Effector CD4-positive, alpha-beta T cell (primary cell): ENCODE measurements around the gene PDZD2.
"Not testable (repeated sequence)": the region's sequence is repeated elsewhere in the genome, so short reads cannot be mapped to it uniquely, and the experiment has no call there.

ENCODE experiments used
- DNase-seq: peaks from one replicate; pipeline ENCODE4 v3.0.0-alpha.2; 2020

PDZD2 gene

DNA sequence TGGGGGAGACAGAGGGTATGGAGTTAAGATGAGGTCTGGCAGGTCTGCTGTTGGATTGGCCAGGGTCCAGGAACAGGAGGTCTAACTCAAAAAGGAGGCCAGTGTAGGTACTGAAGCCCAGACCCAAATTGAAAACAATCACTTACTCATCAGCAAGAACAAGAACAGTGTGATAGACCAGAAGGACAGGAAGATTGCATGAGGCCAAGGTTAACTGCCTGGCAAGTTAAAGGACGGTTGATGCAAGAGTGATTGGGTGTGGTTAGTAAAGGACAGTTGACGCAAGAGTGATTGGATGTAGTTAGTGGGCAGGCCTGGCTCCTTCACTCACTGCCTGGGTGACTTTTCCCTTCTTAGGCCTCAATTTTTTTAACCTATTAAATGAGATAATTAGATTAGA lies 132.6 kb downstream of the PDZD2 start:
- DNase-seq, result no peak

DNA sequence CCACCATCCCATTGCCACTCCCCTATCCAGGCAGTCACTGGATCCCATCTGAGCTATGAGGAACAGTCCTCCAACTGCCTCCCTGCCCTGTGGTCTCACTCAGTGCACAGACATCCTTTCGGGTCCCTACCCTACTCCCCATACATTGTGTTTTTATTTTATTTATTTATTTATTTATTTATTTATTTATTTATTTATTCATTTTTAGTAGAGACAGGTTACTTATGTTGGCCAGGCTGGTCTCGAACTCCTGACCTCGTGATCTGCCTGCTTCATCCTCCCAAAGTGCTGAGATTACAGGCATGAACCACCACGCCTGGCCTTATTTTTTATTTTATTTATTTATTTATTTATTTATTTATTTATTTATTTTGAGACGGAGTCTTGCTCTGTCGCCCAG lies 137.4 kb downstream of the PDZD2 start:
- not testable (repeated sequence) for DNase-seq

DNA sequence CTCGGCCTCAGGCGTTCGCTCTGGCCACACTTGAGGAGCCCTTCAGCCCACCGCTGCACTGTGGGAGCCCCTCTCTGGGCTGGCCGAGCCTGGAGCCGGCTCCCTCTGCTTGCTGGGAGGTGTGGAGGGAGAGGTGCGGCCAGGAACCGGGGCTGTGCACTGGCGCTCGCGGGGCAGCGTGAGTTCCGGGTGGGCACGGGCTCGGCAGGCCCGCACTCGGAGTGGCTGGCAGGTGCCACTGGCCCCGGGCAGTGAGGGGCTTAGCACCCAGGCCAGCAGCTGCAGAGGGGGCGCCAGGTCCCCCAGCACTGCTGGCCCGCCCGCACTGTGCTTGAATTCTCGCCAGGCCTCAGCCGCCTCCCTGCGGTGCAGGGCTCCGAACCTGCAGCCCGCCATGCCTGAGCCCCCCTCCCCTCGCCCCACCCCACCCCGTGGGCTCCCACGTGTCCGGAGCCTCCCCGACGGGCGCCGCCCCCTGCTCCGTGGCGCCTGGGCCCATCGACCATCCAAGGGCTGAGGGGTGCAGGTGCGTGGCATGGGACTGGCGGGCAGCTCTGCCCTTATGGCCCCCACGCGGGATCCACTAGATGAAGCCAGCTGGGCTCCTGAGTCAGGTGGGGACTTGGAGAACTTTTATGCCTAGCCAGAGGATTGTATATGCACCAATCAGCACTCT lies 138.2 kb downstream of the PDZD2 start:
- DNase-seq, result no peak

DNA sequence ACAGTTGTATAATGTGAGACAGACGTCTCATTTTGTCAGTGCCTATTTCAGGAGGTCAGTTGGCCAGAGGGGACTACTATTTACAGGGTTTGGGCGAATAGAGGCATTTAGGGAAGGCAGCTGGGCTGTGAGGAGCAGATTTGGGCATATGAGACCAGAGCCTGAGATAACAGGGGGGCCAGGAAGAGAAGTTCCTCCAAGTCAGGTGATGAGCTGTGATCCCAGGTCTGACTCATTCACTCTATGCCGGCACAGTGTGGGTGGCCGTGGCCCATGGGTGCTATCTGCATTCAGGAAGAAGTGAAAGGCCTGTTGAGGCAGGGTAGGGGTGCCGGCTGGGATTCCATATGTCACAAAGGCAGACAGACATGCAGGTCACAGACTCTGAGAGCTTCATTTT lies 142.8 kb downstream of the PDZD2 start:
- DNase-seq, result no peak

DNA sequence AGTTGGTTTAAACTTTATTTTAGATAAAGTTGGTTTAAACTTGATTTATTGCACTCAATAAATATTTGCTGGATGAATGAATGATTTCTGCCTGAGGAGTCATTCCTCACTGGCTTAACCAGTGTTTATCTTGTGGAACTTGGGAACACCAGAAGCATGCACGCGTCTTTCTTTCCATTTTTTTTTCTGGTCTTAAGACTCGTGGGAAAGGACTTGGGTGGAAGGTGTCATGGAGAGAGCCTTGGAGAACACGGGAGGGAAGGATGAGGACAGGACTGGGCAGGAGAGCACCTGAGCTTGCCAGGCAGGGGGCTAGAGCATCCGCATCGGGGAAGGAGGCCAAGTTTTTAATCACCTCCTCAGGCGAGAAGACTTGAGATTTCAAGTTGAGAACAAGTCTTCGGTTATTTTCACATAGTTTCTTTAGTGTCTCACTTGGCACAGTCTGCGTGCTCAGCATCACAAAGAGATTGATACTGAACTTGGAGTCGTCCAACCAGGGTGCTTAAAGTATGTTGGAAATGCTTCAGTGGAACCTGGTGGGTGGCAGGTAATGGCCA lies 144.2 kb downstream of the PDZD2 start:
- no peak for DNase-seq

DNA sequence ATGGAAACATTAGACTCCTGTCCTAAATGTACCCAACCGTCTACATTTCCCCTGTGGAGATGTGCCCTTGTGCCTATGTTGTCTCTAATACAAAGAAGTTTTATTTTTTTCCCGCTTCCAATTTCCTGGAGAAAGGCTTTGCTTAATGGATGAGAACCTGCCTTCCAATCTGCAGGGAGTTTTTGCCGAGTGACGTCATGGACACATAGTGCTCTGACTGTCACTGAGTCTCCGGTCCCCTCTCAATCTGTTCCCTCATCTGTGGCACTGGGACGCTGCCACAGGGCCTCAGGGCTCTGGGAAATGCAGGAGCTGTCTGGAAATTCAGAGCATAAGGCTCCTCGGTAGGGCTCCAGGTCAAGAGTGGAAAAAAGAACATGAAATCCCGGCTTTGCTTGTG lies 144.8 kb downstream of the PDZD2 start:
- DNase-seq, result no peak

DNA sequence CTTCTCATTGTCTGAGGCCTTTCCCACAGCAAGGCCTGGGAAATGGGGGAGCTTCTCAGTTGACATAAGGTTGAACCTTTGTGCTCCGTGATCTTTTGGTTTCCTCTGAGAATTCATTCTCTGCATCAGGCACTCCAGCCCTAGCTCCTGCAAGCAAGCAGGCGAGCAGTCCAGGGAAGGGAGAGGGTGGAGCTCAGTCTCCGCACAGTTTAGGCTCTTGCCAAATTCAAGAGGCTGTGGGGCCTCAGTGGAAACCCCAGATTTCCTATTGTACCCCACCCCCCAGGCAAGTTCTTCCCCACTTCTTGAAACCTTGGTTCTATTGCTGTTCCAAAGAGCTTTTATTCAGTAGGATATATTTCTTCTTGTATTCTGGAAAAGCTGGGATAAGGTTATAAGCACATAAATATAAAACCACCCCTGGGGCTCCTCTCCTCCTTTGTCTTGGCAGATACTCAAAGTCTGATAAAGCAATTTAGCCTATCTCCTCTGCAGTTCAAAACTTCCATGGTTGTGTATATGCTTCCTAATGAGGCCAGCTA lies 147.2 kb downstream of the PDZD2 start:
- DNase-seq, result no peak

DNA sequence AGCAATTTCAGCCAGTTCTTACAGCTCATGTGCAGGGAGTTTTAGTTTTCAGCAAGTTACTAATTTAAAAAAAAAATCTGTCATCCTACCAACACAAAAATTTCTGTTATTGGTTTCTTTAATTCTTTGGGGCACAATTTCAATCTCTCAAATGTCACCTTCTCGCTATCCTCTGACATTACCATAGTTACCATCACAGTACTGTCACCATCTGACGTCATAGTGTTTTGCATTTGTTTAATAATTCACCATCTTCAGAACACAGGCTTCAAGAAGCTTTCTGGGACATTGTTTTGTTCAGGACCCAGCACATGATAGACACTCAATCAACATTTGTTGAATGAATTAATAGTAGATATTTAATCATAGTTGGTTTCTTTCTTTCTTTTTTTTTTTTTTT lies 155.1 kb downstream of the PDZD2 start:
- no peak for DNase-seq

GRCh38 chr5:31798168-31798567 lies 159.2 kb downstream of the PDZD2 start:
- no peak for DNase-seq

DNA sequence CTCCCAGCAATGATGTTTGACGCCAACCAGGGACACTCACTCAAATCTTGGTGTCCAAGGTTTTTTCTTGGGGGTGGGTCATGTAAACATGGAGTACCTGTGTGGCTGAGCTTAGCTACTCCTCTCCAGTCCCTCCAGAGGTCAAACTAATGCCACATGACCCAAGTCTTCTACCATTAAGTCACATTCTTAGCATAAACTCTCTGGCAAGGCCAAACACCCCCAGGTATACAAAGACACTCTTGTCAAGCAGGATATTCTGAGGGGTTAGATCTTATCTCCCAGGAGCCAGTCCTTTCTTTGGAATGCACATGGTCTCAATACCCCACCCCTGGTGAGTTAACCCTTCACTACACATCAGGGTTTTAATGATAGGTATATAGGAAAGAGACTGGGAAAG lies 161.4 kb downstream of the PDZD2 start:
- DNase-seq, result no peak

- no peak for DNase-seq
Measured at GRCh38 chr5:31805785-31806400, 167.0 kb downstream of the PDZD2 start.

- no peak for DNase-seq
Measured at GRCh38 chr5:31806561-31806960, 167.6 kb downstream of the PDZD2 start.

- DNase-seq, result no peak
Measured at GRCh38 chr5:31807789-31808540, 169.0 kb downstream of the PDZD2 start.

GRCh38 chr5:31809050-31809870 lies 170.3 kb downstream of the PDZD2 start:
- no peak for DNase-seq

DNA sequence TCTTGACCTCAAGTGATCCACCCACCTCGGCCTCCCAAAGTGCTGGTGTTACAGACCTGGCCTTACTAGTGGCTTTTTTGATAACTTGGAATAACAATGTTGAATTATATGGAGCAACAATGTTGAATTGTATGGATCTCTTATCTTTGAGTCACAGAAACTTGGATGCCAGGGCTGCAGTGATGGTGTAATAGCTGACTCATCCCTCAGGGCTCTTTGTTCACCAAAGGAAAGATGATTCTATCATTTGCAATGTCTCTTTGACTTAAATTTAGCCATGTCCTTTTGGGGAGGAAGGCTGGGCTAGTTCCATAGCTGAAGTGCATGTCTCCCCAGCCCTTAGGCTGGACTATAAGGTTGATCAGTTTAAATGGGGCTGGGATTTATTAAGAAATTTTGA lies 172.3 kb downstream of the PDZD2 start:
- DNase-seq, result no peak

GRCh38 chr5:31815376-31815775 lies 176.4 kb downstream of the PDZD2 start:
- no peak for DNase-seq

GRCh38 chr5:31819926-31820516 lies 181.1 kb downstream of the PDZD2 start:
- no peak for DNase-seq

GRCh38 chr5:31823472-31823871 lies 184.5 kb downstream of the PDZD2 start:
- DNase-seq, result no peak

GRCh38 chr5:31824869-31825517 lies 186.1 kb downstream of the PDZD2 start:
- DNase-seq, result no peak

GRCh38 chr5:31825518-31826068 lies 186.7 kb downstream of the PDZD2 start:
- DNase-seq, result no peak

DNA sequence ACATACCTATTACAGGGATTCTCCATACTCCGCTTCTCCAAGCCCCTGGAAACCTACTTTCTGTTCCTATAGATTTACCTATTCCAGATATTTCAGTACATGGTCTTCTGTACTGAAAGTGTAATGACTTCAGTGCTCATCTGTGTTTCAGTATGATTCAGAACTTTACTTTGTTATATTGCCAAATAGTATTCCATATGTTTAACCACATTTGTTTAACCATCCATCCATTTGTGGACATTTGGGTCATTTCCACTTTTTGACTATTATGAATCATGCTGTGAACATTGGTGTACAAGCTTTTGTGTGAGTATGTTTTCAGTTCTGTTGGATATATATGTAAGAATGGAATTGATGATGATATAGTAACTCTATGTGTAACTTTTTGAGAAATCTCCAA lies 188.9 kb downstream of the PDZD2 start:
- no peak for DNase-seq
